NCI-H2227 (cell line): ENCODE data around the gene RPS6KA4.
A peak's percentile ranks its signal among the peaks of the same experiment; 100 is the strongest.

Source experiments
- DNase-seq: peaks from one replicate; lab custom pipeline; 2025; ENCODE audit not compliant: unreplicated experiment; lab: John Stamatoyannopoulos, UW

RPS6KA4 gene

DNA sequence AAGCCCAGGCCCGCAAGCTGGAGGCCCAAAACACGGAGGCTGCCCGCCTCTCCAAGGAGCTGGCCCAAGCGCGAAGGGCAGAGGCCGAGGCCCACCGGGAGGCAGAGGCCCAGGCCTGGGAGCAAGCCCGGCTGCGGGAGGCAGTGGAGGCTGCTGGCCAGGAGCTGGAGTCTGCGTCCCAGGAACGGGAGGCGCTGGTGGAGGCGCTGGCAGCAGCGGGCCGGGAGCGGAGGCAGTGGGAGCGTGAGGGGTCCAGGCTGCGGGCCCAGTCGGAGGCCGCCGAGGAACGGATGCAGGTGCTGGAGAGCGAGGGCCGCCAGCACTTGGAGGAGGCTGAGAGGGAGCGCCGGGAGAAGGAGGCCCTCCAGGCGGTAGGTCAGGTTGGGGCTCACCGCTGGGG is 14.2 kb upstream of the RPS6KA4 start:
- DNase-seq, result no peak

DNA sequence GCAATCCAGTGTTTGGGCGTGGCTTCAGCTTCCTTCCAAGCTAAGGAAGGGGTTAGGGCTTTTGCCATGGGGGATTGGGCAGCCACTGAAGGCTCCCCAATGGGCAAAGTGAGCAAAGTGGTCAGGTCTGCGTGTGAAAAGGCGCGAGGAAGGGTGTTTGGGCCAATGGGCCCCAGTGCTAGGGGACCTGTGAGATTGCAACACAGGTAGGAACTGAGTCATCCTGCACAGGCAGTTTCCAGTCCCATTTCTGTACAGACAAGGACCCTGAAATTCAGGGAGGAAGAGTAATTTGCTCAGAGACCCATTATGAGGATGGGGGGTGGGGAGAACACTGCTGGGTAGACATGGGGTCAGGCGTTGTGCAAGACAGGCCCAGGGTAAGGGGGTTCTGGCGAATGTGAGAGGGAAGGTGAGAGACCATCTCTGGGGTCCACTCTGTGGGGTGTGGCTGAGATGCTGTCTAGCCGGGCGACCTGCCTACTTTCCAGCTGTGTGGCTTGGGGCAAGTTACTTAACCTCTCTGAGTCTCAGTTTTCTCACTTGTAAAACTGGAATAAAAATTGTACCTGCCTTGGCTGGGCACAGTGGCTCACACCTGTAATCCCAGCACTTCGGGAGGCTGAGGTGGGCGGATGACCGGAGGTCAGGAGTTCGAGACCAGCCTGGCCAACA is 11.6 kb upstream of the RPS6KA4 start:
- DNase-seq, result no peak

GRCh38 chr11:64348383-64349024 is 10.5 kb upstream of the RPS6KA4 start:
- no peak for DNase-seq

- DNase-seq, result no peak
Observed at GRCh38 chr11:64349025-64349387, 10.0 kb upstream of the RPS6KA4 start.

- DNase-seq, result no peak
Observed at GRCh38 chr11:64349404-64349803, 9.6 kb upstream of the RPS6KA4 start.

DNA sequence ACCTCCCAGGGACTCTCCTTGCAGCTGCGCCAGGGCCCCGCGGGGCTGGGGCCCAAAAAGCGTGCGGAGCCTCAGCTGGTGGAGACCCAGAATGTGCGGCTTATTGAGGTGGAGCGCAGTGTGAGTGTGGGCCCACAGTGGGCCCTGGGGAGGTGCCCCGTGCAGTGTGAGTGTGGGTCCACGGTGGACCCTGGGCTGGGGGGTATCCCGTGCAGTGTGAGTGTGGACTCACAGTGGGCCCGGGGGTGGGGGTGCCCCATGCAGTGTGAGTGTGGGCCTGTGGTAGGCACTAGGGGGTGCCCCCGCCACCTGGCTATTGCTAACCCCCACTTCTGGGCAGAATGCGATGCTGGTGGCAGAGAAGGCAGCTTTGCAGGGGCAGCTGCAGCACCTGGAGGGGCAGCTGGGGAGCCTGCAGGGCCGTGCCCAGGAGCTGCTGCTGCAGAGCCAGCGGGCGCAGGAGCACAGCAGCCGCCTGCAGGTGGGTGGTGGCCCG is 7.8 kb upstream of the RPS6KA4 start:
- no peak for DNase-seq

- no peak for DNase-seq
Observed at GRCh38 chr11:64352099-64352994, 6.6 kb upstream of the RPS6KA4 start.

DNA sequence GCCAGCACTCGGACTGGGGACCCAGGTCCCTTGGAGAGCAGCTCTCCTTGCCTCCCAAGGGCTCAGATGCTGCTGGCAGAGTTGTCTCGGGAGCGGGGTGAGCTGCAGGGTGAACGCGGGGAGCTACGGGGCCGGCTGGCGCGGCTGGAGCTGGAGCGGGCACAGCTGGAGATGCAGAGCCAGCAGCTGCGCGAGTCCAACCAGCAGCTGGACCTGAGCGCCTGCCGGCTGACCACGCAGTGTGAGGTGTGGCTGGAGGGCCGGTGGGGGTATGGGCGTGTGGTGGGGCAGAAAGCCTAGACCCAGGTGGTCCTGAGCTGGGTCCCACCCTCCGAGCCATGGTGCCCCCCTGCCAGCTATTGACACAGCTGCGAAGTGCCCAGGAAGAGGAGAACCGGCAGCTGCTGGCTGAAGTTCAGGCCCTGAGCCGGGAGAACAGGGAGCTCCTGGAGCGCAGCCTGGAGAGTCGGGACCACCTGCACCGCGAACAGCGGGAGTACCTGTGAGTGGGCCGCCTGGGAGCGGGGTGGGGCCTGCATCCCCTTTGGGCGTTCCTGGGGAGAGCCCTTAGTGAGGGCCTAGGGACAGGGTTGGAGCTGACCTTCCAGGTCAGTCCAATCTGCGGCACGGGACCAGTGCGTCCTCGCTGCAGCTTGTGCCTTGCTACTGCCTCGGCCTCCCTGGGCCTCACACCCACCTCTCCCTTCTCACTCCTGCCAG is 5.8 kb upstream of the RPS6KA4 start:
- peak; percentile 25 for DNase-seq

DNA sequence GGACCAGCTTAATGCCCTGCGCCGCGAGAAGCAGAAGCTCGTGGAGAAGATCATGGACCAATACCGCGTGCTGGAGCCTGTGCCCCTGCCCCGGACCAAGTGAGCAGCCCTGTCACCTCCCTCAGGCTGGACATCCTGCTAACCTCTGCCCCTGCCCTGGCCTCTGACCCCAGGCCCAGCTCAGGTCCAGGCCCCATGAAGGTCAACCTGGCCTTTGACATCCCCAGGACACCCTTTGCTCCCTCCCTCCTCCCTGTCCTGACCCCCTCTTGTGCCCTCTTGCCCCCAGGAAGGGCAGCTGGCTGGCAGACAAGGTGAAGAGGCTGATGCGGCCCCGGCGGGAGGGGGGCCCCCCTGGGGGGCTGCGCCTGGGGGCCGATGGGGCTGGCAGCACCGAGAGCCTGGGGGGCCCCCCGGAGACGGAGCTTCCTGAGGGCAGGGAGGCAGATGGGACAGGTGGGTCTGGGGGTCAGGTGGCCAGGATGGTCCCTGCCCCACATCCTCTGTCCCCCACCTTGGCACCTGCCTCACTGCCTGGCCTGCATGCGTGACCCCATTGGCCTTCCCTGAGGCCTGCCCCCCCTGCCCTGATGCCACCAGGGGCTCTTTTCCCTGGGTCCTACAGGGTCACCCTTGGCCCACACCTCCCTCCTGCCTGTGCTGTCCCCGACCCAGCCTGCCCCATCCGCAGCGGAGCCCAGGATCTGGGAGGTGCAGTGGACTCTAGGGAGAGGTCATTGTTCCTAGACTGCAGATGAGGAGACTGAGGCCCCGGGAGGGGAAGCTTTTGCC is 5.1 kb upstream of the RPS6KA4 start:
- no peak for DNase-seq

- DNase-seq, result peak; percentile 39
Observed at GRCh38 chr11:64355078-64355940, 3.7 kb upstream of the RPS6KA4 start.

- DNase-seq, result peak; percentile 59
Observed at GRCh38 chr11:64356498-64357411, 2.2 kb upstream of the RPS6KA4 start.

- no peak for DNase-seq
Observed at GRCh38 chr11:64357446-64357845, 1.5 kb upstream of the RPS6KA4 start.

GRCh38 chr11:64357904-64358535 is 942 bp upstream of the RPS6KA4 start:
- no peak for DNase-seq

DNA sequence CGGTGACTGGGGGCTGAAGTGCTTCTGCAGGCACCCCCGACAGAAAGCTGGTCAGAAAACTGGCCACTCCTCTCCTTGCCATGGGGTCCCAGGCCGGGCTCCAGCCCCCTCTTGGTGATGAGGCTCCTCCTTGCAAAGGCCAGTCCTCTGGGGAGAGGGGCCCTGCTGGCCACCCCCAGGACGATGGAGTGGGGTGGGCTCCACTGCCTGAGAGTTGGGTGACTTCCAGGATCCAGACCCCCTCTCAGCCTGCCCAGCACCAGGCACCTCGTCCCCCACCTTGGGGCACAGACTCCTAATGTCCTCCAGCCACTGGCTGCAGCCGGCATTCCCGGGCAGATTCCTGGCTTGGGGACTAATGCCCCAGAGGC is 441 bp upstream of the RPS6KA4 start:
- no peak for DNase-seq

- DNase-seq, result peak; percentile 46
Observed at GRCh38 chr11:64359712-64360445, 917 bp downstream of the RPS6KA4 start.

GRCh38 chr11:64360448-64360921 is 1.5 kb downstream of the RPS6KA4 start:
- no peak for DNase-seq

- no peak for DNase-seq
Observed at GRCh38 chr11:64361659-64362058, 2.7 kb downstream of the RPS6KA4 start.
